ENCODE data around the gene GATC.

DNA sequence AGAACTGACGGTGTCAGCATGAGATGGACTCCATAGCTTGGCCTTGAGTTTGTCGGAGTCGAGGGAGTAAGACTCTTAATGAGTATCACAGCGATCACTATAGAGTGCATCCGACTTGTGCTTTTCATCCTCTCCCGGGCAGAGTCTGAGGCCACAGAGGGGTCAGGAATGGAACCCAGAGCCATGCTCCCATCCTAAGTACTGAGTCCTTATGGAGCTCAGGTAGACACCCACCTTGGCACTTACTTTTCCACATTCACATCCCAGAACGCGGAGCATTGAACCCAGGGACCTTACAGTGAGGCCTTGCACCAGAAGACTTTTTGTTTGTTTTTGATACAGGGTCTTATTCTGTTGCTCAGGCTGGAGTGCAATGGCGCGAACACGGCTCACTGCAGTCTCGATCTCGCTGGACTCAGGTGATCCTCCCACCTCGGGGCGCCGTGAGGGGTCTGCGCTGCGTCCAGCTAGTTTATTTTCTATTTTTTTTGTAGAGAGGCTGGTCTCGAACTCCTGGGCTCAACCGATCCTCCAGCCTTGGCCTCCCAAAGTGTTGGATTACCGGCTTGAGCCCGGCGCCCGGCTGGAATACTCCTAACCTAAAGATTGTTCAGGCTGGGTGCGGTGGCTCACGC is 24.0 kb downstream of the GATC start:
- TF ChIP-seq POLR2A (IDR thresholded peaks at IDR 0.05; ENCODE audit: low read depth, low read length) (no peak), CTCF (conservative IDR thresholded peaks at IDR 0.05; ENCODE audit: low read depth, low read length) (no peak), RFX5 (IDR thresholded peaks at IDR 0.05; ENCODE audit: low read depth, low read length) (no peak)
